ENCODE measurements around the gene NCAPD2. TPM values are rescaled to one million over a fixed set of nuclear protein-coding genes. Genes with fewer than 3 reads are reported as not detected.
A peak's percentile ranks its signal among the peaks of the same experiment; 100 is the strongest.
"Not testable (repeated sequence)": the region's sequence is repeated elsewhere in the genome, so short reads cannot be mapped to it uniquely, and the experiment has no call there.

Gene NCAPD2
- total RNA-seq, 2 donors from 2014 or later, result 86.7 to 99.0 TPM

- no peaks in the 10 kb centered on the region for H3K9me3 ChIP-seq
- H3K4me1 ChIP-seq (replicated peaks), result peaks cover 3% of the 10 kb centered on the region
- H3K36me3 ChIP-seq, result no peaks in the 10 kb centered on the region
- peak overlapping the region; percentile 84 to 87 for H3K27ac ChIP-seq
- H3K27me3 ChIP-seq (replicated peaks; ENCODE audit: insufficient read depth), result no peaks in the 10 kb centered on the region
- DNase-seq (ENCODE audit: low spot score), result no peak
- TF ChIP-seq POLR2A (IDR thresholded peaks at IDR 0.05) (no peak), POLR2AphosphoS5 (IDR thresholded peaks at IDR 0.05) (no peak), CTCF (IDR thresholded peaks at IDR 0.05) (no peak)
- intact Hi-C loops (cut with DNase I), result loop anchor here (2.0 to 5.0 kb wide), 2 partner anchors 83 to 143 kb away; no protein-coding TSS in a partner anchor
- H3K4me3 ChIP-seq, result peak overlapping the region; percentile 57 to 86
- WGBS, result 12% methylated on average over 16 of the region's 16 CpGs
Observed at GRCh38 chr12:6469609-6470374, 24.1 kb upstream of the NCAPD2 start.

- H3K9me3 ChIP-seq, result no peaks in the 10 kb centered on the region
- H3K36me3 ChIP-seq, result no peaks in the 10 kb centered on the region
- peak within 1 kb of the TSS; percentile 57 to 86 for H3K4me3 ChIP-seq
- peak within 1 kb of the TSS; percentile 84 to 87 for H3K27ac ChIP-seq
- no peaks in the 10 kb centered on the region for H3K27me3 ChIP-seq (replicated peaks; ENCODE audit: insufficient read depth)
- intact Hi-C loops (cut with DNase I), result loop anchor here (1.0 to 5.0 kb wide), 3 partner anchors 65 to 144 kb away; no protein-coding TSS in a partner anchor
- WGBS, result under 1% methylated on average over 69 of the region's 69 CpGs
- peak; percentile 98 for DNase-seq (ENCODE audit: low spot score)
- TF ChIP-seq POLR2AphosphoS5 (IDR thresholded peaks at IDR 0.05), result peak; percentile 96
- TF ChIP-seq CTCF (IDR thresholded peaks at IDR 0.05), result peak in 2 of 4 experiments; percentile 29 to 42
- TF ChIP-seq POLR2A (IDR thresholded peaks at IDR 0.05), result peak; percentile 99
- peaks cover 3% of the 10 kb centered on the region for H3K4me1 ChIP-seq (replicated peaks)
Observed at GRCh38 chr12:6470375-6471163, 23.3 kb upstream of the NCAPD2 start, which contains the start of gene VAMP1. Gene VAMP1 (minus strand): TSS chr12:6470677. CDS start chr12:6470531, 146 bp downstream.

GRCh38 chr12:6471989-6472360, 21.9 kb upstream of the NCAPD2 start:
- WGBS, result 79% methylated on average over 1 of the region's 1 CpG
- intact Hi-C loops (cut with DNase I), result loop anchor here (1.0 to 5.0 kb wide), 3 partner anchors 63 to 145 kb away; no protein-coding TSS in a partner anchor
- peaks cover 3% of the 10 kb centered on the region for H3K4me1 ChIP-seq (replicated peaks)
- H3K36me3 ChIP-seq, result no peaks in the 10 kb centered on the region
- TF ChIP-seq POLR2A (IDR thresholded peaks at IDR 0.05) (no peak), POLR2AphosphoS5 (IDR thresholded peaks at IDR 0.05) (no peak), CTCF (IDR thresholded peaks at IDR 0.05) (no peak)
- H3K27me3 ChIP-seq (replicated peaks; ENCODE audit: insufficient read depth), result no peaks in the 10 kb centered on the region
- no peak overlapping the region for H3K27ac ChIP-seq
- no peak overlapping the region for H3K4me3 ChIP-seq
- DNase-seq (ENCODE audit: low spot score), result no peak
- no peaks in the 10 kb centered on the region for H3K9me3 ChIP-seq

GRCh38 chr12:6472491-6472890, 21.4 kb upstream of the NCAPD2 start:
- intact Hi-C loops (cut with DNase I), result loop anchor here (5.0 kb wide), 1 partner anchor 80 kb away; no protein-coding TSS in a partner anchor
- WGBS, result 88% methylated on average over 11 of the region's 11 CpGs
- Histone ChIP-seq H3K9me3 (no peaks in the 10 kb centered on the region), H3K4me1 (replicated peaks) (peaks cover 3% of the 10 kb centered on the region), H3K36me3 (no peaks in the 10 kb centered on the region), H3K27ac (no peak overlapping the region), H3K27me3 (replicated peaks; ENCODE audit: insufficient read depth) (no peaks in the 10 kb centered on the region), H3K4me3 (no peak overlapping the region)
- DNase-seq (ENCODE audit: low spot score), result no peak
- TF ChIP-seq POLR2A (IDR thresholded peaks at IDR 0.05), result no peak
- TF ChIP-seq CTCF (IDR thresholded peaks at IDR 0.05), result no peak
- TF ChIP-seq POLR2AphosphoS5 (IDR thresholded peaks at IDR 0.05), result no peak

- 94% methylated on average over 46 of the region's 48 CpGs for WGBS
- H3K36me3 ChIP-seq; H3K27ac ChIP-seq; DNase-seq (ENCODE audit: low spot score); H3K9me3 ChIP-seq; intact Hi-C loops (cut with DNase I); H3K27me3 ChIP-seq (replicated peaks; ENCODE audit: insufficient read depth); H3K4me3 ChIP-seq; H3K4me1 ChIP-seq (replicated peaks): not testable (repeated sequence)
Observed at GRCh38 chr12:6475233-6475975, 18.5 kb upstream of the NCAPD2 start.
